Keratinocyte (primary cell): ENCODE measurements around the gene ASB15. TPM values are rescaled to one million over a fixed set of nuclear protein-coding genes. Genes with fewer than 3 reads are reported as not detected.

Experiments
- DNase-seq: peaks from one replicate; pipeline ENCODE4 v3.0.0-alpha.2; 2011; ENCODE audit warnings: low read depth, missing footprints, low spot score
- FAIRE-seq: peaks from 2 replicates; lab custom pipeline; 2011; peaks lifted over from hg19 to GRCh38; lab: Jason Lieb, UNC
- H2AFZ ChIP-seq: 2 replicates; pipeline ENCODE4 v1.6.0; 2012; ENCODE audit warnings: low read length, control low read depth, inconsistent platforms; ENCODE audit not compliant: control insufficient read depth
- H3K27ac ChIP-seq: 2 replicates; pipeline ENCODE4 v1.5.1; 2011; ENCODE audit warnings: low read length; ENCODE audit not compliant: control insufficient read depth, insufficient read depth
- H3K27me3 ChIP-seq: 3 replicates; pipeline ENCODE4 v1.6.0; 2011; ENCODE audit warnings: low read length; ENCODE audit not compliant: control insufficient read depth, insufficient read depth; ENCODE audit errors: extremely low read depth
- H3K36me3 ChIP-seq, 2 experiments: 2 replicates in 1 of 2; 3 replicates in 1 of 2; pipeline ENCODE4 v1.5.1; 2011; ENCODE audit warnings: low read length in 2 of 2, mild to moderate bottlenecking in 1 of 2; ENCODE audit not compliant: control insufficient read depth in 2 of 2, insufficient read depth in 2 of 2; ENCODE audit errors: extremely low read depth in 1 of 2
- H3K4me1 ChIP-seq: 3 replicates; pipeline ENCODE4 v1.5.1; 2011; ENCODE audit warnings: low read length; ENCODE audit not compliant: control insufficient read depth, insufficient read depth; ENCODE audit errors: extremely low read depth
- H3K4me2 ChIP-seq: 3 replicates; pipeline ENCODE4 v1.6.0; 2011; ENCODE audit warnings: low read depth, low read length; ENCODE audit not compliant: control insufficient read depth, insufficient read depth; ENCODE audit errors: extremely low read depth
- H3K4me3 ChIP-seq, 3 experiments: fragments of 200-600 bp in 1 of 3; sonication (generic) in 1 of 3; 2 replicates in 2 of 3; 3 replicates in 1 of 3; pipeline ENCODE4 v1.5.1; 2011 to 2016; ENCODE audit warnings: low read length in 3 of 3, mild to moderate bottlenecking in 3 of 3, control low read depth in 2 of 3, inconsistent platforms in 1 of 3, low read depth in 1 of 3, mixed read lengths in 1 of 3, mixed run types in 1 of 3, moderate library complexity in 1 of 3; ENCODE audit not compliant: control insufficient read depth in 2 of 3, insufficient read depth in 2 of 3; ENCODE audit errors: extremely low read depth in 1 of 3
- H3K79me2 ChIP-seq: 2 replicates; pipeline ENCODE4 v1.6.0; 2012; ENCODE audit warnings: low read length; ENCODE audit not compliant: control insufficient read depth, insufficient read depth
- H3K9ac ChIP-seq: 3 replicates; pipeline ENCODE4 v1.6.0; 2011; ENCODE audit warnings: low read length; ENCODE audit not compliant: control insufficient read depth, insufficient read depth; ENCODE audit errors: extremely low read depth
- H3K9me1 ChIP-seq: 3 replicates; pipeline ENCODE4 v1.6.0; 2011; ENCODE audit warnings: low read length; ENCODE audit not compliant: control insufficient read depth, insufficient read depth; ENCODE audit errors: extremely low read depth
- H3K9me3 ChIP-seq: 2 replicates; pipeline ENCODE4 v1.5.1; 2012; ENCODE audit warnings: low read depth, low read length; ENCODE audit not compliant: control insufficient read depth
- H4K20me1 ChIP-seq: 3 replicates; pipeline ENCODE4 v1.6.0; 2011; ENCODE audit warnings: low read length; ENCODE audit not compliant: control insufficient read depth, insufficient read depth; ENCODE audit errors: extremely low read depth
- EZH2 ChIP-seq: IDR thresholded peaks from one replicate; pipeline ENCODE4 v1.6.1; 2012; ENCODE audit warnings: inconsistent platforms, mild to moderate bottlenecking, low read length, moderate library complexity
- dilution Hi-C: fragments of 300-500 bp; cut with MboI; formaldehyde crosslinking; loops from one replicate; pipeline ENCODE4 v1.7.0; 2020; ENCODE audit warnings: low sequenced_read_pairs; ENCODE audit not compliant: extremely low pct_ligation_motif_present
- polyA plus RNA-seq, 5 experiments: library from polyadenylated mRNA; depleted of rRNA in 3 of 5; stranded (reverse) in 3 of 5; stranded (forward) in 1 of 5; unstranded in 1 of 5; fragments of >200 nt; gene quantifications; 1 replicate in 1 of 5; 2 replicates in 3 of 5; 3 replicates in 1 of 5; pipeline versions ENCODE4 v1.2.1 to v1.2.3, GENCODE V29; 2011 to 2012; ENCODE audit warnings: missing spikeins in 2 of 5, low read depth in 1 of 5, low replicate concordance in 1 of 5
- TF ChIP-seq, protein P1 (sequence below), 3 experiments: IDR thresholded peaks in 1 of 3; conservative IDR thresholded peaks in 1 of 3; optimal IDR thresholded peaks in 1 of 3; 2 replicates in 2 of 3; 3 replicates in 1 of 3; pipeline versions ENCODE3 to v1.5.1; 2011; ENCODE audit warnings: low read length in 3 of 3, mild to moderate bottlenecking in 3 of 3, moderate library complexity in 2 of 3, control low read depth in 1 of 3, inconsistent platforms in 1 of 3; ENCODE audit not compliant: insufficient read depth in 2 of 3; ENCODE audit errors: extremely low read depth in 1 of 3

The ASB15 gene
- polyA plus RNA-seq, 1 donor (not counting 4 experiments of a cell fraction or from before 2014, with no cell fraction given), result not detected

DNA sequence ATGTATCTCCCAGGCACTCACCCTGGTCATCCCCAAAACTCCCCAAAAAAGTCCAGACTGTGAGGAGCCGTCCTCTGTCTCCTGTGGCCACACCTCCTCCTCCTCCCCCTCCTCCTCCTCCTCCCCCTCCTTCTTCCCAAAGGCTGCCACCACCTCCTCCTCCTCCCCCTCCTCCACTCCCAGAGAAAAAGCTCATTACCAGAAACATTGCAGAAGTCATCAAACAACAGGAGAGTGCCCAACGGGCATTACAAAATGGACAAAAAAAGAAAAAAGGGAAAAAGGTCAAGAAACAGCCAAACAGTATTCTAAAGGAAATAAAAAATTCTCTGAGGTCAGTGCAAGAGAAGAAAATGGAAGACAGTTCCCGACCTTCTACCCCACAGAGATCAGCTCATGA, 61.1 kb downstream of the ASB15 start:
- H2AFZ ChIP-seq, result no peak overlapping the region
- no peak overlapping the region for H3K9ac ChIP-seq
- H3K4me3 ChIP-seq, result no peak overlapping the region
- no peaks in the 10 kb centered on the region for H3K79me2 ChIP-seq
- H3K27ac ChIP-seq, result no peak overlapping the region
- no peak overlapping the region for H3K4me2 ChIP-seq
- no peak for FAIRE-seq
- no peaks in the 10 kb centered on the region for H3K9me3 ChIP-seq
- no peaks in the 10 kb centered on the region for H3K36me3 ChIP-seq
- H3K4me1 ChIP-seq, result no peaks in the 10 kb centered on the region
- no peak for DNase-seq
- TF ChIP-seq, protein P1, sequence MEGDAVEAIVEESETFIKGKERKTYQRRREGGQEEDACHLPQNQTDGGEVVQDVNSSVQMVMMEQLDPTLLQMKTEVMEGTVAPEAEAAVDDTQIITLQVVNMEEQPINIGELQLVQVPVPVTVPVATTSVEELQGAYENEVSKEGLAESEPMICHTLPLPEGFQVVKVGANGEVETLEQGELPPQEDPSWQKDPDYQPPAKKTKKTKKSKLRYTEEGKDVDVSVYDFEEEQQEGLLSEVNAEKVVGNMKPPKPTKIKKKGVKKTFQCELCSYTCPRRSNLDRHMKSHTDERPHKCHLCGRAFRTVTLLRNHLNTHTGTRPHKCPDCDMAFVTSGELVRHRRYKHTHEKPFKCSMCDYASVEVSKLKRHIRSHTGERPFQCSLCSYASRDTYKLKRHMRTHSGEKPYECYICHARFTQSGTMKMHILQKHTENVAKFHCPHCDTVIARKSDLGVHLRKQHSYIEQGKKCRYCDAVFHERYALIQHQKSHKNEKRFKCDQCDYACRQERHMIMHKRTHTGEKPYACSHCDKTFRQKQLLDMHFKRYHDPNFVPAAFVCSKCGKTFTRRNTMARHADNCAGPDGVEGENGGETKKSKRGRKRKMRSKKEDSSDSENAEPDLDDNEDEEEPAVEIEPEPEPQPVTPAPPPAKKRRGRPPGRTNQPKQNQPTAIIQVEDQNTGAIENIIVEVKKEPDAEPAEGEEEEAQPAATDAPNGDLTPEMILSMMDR (optimal IDR thresholded peaks at IDR 0.05 in 1 of 3, IDR thresholded peaks at IDR 0.05 in 1 of 3, conservative IDR thresholded peaks at IDR 0.05 in 1 of 3; ENCODE audit: extremely low read depth in 1 of 3, insufficient read depth in 2 of 3, low read length in 3 of 3), result no peak
- TF ChIP-seq EZH2, result no peak
- H3K9me1 ChIP-seq, result no peaks in the 10 kb centered on the region
- no peaks in the 10 kb centered on the region for H3K27me3 ChIP-seq
- no peaks in the 10 kb centered on the region for H4K20me1 ChIP-seq
- dilution Hi-C loops, result no loop called here

DNA sequence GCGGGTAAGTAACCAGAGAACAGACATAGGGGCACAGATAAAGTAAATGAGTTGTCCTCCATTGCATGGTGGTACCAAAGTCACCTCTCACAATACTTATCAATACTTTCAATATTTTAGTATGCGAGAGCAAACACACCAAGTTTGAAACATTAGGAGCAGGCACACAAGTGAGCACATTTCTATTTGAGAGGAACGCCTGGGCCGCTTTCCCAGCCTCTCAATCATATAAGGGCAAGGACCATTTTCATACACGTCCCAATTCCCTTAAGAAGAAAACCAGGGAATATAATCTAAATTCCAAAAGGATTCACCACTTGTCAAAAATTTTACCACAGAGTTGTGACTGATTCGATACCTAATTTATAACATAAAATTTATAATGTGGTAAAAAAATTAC, 61.6 kb downstream of the ASB15 start:
- TF ChIP-seq, protein P1 (optimal IDR thresholded peaks at IDR 0.05 in 1 of 3, IDR thresholded peaks at IDR 0.05 in 1 of 3, conservative IDR thresholded peaks at IDR 0.05 in 1 of 3; ENCODE audit: extremely low read depth in 1 of 3, insufficient read depth in 2 of 3, low read length in 3 of 3), result no peak
- H2AFZ ChIP-seq, result no peak overlapping the region
- H3K36me3 ChIP-seq, result no peaks in the 10 kb centered on the region
- dilution Hi-C loops, result no loop called here
- H3K9ac ChIP-seq, result no peak overlapping the region
- H3K9me1 ChIP-seq, result no peaks in the 10 kb centered on the region
- H3K27ac ChIP-seq, result no peak overlapping the region
- H3K4me2 ChIP-seq, result no peak overlapping the region
- H4K20me1 ChIP-seq, result no peaks in the 10 kb centered on the region
- no peak for FAIRE-seq
- no peaks in the 10 kb centered on the region for H3K9me3 ChIP-seq
- no peaks in the 10 kb centered on the region for H3K4me1 ChIP-seq
- no peak overlapping the region for H3K4me3 ChIP-seq
- no peaks in the 10 kb centered on the region for H3K27me3 ChIP-seq
- DNase-seq, result no peak
- no peaks in the 10 kb centered on the region for H3K79me2 ChIP-seq
